GM19467 (cell line): ENCODE measurements around the gene ARFGEF2.
A peak's percentile ranks its signal among the peaks of the same experiment; 100 is the strongest.

Source experiments
- ATAC-seq: cut with Tn5 transposase; IDR thresholded peaks from one replicate; pipeline ENCODE4 v1.9.1; 2021; ENCODE audit warnings: mild to moderate bottlenecking, moderate library complexity; ENCODE audit not compliant: unreplicated experiment

Gene ARFGEF2

DNA sequence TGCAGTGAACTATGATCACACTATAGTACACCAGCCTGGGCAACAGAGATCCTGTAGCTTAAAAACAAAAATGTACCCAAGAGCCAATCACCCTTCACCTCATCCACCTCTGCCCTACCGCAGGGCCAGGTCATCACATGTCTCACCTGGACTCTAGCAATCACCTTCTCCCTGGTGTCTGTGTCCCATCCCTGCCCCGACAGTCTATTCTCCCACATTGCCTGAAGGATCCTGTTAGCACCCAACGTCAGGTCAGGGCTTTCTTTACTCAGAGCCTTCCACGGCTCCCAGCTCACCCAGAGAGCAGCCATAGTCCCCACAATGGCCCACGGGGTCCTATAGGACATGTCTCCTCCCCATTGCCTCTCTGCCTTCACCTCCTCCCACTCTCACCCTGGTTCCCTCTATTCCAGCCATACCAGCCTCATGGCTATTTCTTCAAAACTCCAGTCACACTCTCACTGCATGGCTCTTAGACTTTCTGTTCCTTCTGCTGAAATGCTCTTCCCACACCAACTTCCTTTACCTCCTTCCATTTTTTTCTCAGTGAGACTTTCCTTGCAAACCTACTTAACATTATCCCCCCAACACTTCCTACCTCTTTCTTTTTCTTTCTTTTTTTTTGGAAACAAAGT, 22.5 kb upstream of the ARFGEF2 start:
- ATAC-seq, result no peak

GRCh38 chr20:48899881-48900280, 21.6 kb upstream of the ARFGEF2 start:
- no peak for ATAC-seq

DNA sequence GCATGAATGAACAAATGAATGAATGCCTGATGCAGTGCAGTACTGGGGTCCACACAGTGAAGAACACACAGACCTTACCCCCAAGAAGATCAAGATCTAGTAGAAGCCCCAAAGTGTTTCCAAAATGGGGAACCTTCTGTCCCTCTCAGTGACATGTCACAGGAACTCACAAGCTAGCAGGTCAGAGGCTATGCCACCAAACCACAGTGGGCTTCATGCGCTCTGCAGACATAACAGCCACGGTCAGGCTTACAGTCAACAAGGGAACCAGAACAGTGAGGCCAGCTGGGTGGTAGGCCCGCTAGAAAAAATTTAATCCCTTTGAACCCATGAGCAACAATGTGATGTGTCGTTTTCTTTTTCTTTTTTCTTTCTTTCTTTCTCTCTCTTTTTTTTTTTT, 20.2 kb upstream of the ARFGEF2 start:
- ATAC-seq, result no peak

DNA sequence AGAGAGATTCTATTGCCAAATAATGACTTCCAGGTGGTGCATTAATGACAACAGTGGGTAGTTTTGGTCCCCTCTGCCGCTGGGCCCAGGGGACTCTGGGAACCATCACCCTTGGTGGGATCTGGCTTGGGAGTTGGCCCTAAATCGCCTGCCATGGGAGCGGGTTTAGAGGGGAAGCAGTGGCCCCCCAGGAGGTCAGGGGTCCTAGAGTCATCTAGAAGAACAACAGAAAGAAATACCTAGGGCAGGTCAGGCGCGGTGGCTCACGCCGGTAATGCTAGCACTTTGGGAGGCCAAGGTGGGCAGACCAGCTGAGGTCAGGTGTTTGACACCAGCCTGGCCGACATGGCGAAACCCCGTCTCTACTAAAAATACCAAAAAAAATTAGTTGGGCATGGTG, 17.8 kb upstream of the ARFGEF2 start:
- ATAC-seq, result no peak

GRCh38 chr20:48904566-48905296, 16.8 kb upstream of the ARFGEF2 start:
- no peak for ATAC-seq

DNA sequence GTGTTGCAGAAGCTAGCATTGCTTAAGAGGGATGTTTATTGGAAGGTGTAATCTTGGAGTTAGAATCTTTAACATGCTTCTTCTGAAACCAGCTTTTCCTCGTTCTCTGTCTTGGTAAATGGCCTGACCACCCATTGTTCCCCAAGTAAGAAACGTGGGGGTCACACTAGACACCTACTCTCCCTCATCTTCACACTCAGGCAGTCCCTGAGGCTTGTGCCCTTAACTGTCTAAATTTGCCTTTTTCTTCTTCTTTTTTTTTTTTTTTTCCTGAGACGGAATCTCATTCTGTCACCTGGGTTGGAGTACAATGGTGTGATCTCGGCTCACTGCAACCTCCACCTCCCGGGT, 16.2 kb upstream of the ARFGEF2 start:
- ATAC-seq, result no peak

- no peak for ATAC-seq
Measured at GRCh38 chr20:48906221-48906877, 15.2 kb upstream of the ARFGEF2 start.

DNA sequence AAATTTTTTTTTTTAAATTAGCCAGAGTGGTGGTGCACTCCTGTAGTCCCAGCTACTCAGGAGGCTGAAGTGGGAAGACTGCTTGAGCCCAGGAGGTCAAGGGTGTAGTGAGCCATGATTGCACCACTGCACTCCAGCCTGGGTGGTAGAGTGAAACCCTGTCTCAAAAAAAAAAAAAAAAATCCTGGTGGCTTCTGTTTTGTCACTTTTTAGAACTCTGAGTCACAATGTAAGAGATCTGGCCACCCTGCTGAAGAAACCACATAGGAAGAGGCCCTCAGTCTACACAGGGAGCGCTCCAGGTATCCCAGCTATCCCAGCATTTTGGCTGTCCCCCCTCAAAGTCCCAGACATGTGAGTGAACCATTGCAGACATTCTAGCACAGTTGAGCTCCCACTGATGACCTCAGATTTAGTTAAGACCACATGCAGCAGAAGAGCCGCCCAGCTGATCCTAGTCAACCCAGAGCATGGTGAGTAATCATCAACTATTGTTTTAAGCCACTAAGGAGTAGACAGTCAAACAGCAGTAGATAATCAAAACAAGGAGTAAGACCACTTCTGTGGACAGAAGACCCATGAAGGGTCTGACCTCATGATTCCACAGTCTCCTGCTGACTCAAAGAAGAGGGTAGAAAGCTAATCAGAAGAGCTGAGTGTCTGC, 12.7 kb upstream of the ARFGEF2 start:
- ATAC-seq, result no peak

DNA sequence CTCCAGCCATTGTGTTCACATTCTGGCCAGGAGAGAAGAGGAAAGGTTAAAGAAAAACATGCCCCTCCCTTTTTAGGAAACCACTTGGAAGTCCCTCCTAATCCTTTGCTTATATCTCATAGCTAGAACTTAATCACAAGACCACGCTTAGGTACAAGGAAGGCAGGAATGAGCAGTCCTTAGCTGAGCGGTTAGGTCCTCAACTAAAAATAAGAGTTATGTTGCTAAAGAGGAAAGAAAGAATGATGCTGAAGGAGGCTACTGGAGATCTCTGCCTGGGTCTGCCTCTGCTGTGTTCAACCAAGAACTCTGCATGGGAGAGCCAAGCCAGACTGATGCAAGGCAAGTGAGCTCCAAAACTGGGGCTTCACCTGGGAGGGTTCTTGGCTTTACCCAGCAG, 11.6 kb upstream of the ARFGEF2 start:
- no peak for ATAC-seq

- no peak for ATAC-seq
Measured at GRCh38 chr20:48910347-48910781, 11.1 kb upstream of the ARFGEF2 start.

DNA sequence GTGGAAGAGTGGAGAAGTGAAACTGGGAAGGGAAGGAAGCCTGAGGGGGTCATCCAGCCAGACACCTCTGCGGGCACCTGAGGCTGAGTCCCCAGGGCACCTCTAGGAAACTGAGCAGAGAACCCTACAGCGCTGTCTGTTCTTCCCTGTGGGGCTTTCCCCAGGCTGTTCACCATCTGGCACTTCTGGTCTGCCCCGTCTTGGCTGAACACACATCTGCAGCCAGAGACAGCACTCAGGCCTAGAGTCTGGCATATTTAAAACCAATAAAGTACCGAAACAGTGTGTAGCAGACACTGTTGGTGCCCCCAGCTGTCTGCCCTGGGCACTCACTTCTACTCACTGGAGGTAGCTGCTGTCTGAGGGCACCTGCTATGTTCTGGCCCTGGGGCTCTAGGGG, 9.4 kb upstream of the ARFGEF2 start:
- ATAC-seq, result peak; percentile 73

DNA sequence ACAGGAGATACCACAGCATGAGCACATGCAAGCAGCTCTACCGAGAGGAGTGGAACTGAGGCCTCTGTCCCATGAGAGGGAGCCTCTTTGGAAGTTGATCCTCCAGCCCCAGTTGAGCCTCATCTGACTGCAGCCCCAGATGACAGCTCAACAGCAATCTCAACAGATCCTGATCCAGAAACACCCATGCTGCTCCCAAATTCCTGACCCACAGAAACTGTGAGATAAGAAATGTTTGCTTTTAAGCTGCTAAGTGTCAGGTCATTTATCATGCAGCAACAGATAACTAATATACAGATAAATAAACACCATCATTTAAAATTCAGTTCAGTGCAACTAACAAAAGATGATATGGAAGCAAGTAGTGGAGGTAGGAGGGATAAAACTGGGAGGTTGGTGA, 4.8 kb upstream of the ARFGEF2 start:
- ATAC-seq, result no peak

DNA sequence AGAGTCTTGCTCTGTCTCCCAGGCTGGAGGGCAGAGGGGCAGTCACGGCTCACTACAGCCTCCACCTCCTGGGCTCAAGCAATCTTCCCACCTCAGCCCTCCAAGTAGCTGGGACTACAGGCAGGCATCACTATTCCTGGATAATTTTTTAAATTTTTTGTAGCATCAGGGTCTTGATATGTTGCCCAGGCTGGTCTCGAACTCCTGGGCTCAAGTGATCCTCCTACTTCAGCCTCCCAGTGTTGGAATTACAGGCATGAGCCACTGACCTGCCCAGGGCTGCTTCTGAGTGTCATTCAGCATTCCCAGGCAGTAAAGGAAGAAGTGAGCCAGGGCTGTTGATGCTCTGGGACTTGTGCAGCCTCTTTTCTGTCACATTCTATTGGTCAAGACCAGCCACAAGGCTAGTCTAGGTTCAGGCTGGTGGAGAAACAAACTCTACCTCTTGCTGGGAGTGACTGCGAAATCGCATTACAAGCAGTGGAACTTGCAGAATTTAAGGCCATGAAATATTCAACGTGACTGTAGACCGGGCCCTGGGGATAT, 2.1 kb upstream of the ARFGEF2 start:
- no peak for ATAC-seq

GRCh38 chr20:48919882-48920526, 1.5 kb upstream of the ARFGEF2 start:
- no peak for ATAC-seq

DNA sequence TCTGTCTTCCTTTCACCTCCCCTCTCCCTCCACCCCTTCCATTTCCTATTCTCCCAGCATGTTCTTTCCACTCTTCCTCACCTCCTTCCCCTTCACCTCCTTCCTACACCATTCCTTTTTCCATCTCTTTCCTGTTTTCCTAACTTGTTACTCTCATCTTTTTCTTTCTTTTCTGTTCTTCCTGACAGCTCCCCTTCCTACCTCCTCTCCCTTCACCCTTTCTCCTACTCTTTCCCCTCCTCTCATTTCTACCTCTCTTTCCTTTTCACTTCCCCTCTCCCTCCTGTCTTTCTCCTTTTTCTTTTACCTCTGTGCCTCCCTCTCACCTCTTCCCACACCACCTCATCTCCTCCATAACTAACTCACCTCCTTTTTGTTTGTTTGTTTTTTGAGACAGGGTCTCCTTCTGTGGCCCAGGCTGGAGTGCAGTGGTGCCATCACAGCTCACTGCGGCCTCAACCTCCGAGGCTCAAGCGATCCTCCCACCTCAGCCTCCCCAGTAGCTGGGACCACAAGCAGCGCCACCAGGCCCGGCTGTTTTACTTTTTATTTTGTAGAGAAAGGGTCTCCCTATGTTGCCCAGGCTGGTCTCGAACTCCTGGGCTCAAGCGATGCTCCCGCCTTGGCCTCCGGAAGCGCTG, 864 bp upstream of the ARFGEF2 start:
- ATAC-seq, result no peak

- ATAC-seq, result peak; percentile 35
Measured at GRCh38 chr20:48921883-48922820, 641 bp downstream of the ARFGEF2 start.

GRCh38 chr20:48923149-48923718, 1.7 kb downstream of the ARFGEF2 start:
- ATAC-seq, result no peak

GRCh38 chr20:48924756-48925109, 3.2 kb downstream of the ARFGEF2 start:
- ATAC-seq, result no peak

DNA sequence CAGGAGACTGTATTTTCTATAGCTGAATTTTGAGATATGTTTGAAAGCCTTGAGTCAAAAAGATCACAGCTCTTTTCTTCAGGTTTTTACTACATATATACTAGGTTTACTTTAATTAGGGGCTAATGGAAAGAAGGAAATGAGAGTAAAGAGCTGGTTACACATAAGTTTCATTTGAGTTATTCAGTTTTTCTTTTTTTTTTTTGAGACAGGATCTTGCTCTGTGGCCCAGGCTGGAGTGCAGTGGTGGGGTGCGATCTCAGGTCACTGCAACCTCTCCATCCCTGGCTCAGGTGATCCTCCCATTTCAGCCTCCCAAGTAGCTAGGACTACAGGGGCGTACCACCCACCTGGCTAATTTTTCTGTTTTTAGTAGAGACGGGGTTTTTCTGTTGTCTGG, 4.8 kb downstream of the ARFGEF2 start:
- no peak for ATAC-seq
